B cell (primary cell): ENCODE results near the gene PLPP2.

ENCODE experiments used
- CTCF ChIP-seq: fragments of 200-600 bp; IDR thresholded peaks from one replicate; pipeline ENCODE4 v1.8.0; 2022; ENCODE audit warnings: antibody characterized with exemption, mild to moderate bottlenecking
- EZH2 ChIP-seq: IDR thresholded peaks from 2 replicates; pipeline ENCODE4 v1.6.1; 2012; ENCODE audit warnings: borderline replicate concordance, low read depth, mild to moderate bottlenecking, moderate library complexity, low read length; ENCODE audit not compliant: insufficient read depth, poor library complexity, severe bottlenecking

- TF ChIP-seq EZH2 (no peak), CTCF (no peak)
These were observed 22.2 kb upstream of the PLPP2 start for GRCh38 chr19:313169-313987.
